ENCODE measurements around the gene SPOP.

DNA sequence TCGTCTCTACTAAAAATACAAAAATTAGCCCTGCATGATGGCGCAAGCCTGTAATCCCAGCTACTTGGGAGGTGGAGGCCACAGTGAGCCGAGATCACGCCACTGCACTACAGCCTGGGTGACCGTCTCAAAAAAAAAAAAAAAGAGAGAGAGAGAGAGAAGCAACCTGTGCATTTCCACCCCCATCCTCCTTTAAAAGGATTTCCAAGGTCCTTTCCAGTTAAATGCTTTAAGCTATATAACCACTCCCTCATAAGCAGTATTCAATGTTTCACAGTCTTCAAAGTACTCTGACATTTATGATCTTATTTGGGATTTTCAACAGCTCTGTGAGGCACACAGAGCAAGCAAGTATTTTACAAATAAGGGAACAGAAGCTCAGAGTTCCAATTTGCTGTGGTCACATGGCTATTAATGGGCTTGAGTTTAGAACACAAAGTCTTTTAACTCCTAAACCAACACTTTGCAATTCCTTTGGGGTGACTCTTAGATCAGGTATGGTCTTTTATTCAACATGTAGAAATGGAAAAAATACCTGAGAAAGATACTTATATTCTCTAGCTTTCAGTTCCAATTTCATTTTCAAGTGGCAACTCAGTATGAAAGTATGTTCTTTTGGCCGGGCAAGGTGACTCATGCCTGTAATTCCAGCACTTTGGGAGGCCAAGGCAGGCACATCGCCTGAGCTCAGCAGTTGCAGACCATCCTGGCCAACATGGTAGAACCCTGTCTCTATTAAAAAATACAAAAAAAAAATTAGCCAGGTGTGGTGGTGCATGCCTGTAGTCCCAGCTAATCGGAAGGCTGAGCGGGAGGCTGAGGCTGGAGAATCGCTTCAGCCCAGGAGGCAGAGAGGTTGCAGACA, 31.3 kb downstream of the SPOP start:
- TF ChIP-seq, protein P1, sequence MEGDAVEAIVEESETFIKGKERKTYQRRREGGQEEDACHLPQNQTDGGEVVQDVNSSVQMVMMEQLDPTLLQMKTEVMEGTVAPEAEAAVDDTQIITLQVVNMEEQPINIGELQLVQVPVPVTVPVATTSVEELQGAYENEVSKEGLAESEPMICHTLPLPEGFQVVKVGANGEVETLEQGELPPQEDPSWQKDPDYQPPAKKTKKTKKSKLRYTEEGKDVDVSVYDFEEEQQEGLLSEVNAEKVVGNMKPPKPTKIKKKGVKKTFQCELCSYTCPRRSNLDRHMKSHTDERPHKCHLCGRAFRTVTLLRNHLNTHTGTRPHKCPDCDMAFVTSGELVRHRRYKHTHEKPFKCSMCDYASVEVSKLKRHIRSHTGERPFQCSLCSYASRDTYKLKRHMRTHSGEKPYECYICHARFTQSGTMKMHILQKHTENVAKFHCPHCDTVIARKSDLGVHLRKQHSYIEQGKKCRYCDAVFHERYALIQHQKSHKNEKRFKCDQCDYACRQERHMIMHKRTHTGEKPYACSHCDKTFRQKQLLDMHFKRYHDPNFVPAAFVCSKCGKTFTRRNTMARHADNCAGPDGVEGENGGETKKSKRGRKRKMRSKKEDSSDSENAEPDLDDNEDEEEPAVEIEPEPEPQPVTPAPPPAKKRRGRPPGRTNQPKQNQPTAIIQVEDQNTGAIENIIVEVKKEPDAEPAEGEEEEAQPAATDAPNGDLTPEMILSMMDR (IDR thresholded peaks at IDR 0.05): no peak
- no peak for TF ChIP-seq POLR2A (IDR thresholded peaks at IDR 0.05)
